22Rv1 (cell line): ENCODE data around the gene PIKFYVE.

Experiments used
- H3K27ac ChIP-seq: fragments of 450-650 bp; 2 replicates; pipeline ENCODE4 v1.5.1; 2017
- ZFX ChIP-seq: fragments of 450-650 bp; IDR thresholded peaks from 2 replicates; pipeline ENCODE4 v1.6.1; 2017; ENCODE audit warnings: antibody characterized with exemption, borderline replicate concordance
- TF ChIP-seq, protein P1 (sequence below): fragments of 450-650 bp; IDR thresholded peaks from 2 replicates; pipeline ENCODE4 v1.5.1; 2017; ENCODE audit warnings: mild to moderate bottlenecking

Gene PIKFYVE

GRCh38 chr2:208235860-208236259, 30.2 kb upstream of the PIKFYVE start:
- H3K27ac ChIP-seq, result no peak overlapping the region
- no peak for TF ChIP-seq ZFX
- TF ChIP-seq, protein P1, sequence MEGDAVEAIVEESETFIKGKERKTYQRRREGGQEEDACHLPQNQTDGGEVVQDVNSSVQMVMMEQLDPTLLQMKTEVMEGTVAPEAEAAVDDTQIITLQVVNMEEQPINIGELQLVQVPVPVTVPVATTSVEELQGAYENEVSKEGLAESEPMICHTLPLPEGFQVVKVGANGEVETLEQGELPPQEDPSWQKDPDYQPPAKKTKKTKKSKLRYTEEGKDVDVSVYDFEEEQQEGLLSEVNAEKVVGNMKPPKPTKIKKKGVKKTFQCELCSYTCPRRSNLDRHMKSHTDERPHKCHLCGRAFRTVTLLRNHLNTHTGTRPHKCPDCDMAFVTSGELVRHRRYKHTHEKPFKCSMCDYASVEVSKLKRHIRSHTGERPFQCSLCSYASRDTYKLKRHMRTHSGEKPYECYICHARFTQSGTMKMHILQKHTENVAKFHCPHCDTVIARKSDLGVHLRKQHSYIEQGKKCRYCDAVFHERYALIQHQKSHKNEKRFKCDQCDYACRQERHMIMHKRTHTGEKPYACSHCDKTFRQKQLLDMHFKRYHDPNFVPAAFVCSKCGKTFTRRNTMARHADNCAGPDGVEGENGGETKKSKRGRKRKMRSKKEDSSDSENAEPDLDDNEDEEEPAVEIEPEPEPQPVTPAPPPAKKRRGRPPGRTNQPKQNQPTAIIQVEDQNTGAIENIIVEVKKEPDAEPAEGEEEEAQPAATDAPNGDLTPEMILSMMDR, result no peak

GRCh38 chr2:208239770-208240493, 26.1 kb upstream of the PIKFYVE start:
- peak overlapping the region; percentile 34; the same call in 1 of the 2 replicates for H3K27ac ChIP-seq

DNA sequence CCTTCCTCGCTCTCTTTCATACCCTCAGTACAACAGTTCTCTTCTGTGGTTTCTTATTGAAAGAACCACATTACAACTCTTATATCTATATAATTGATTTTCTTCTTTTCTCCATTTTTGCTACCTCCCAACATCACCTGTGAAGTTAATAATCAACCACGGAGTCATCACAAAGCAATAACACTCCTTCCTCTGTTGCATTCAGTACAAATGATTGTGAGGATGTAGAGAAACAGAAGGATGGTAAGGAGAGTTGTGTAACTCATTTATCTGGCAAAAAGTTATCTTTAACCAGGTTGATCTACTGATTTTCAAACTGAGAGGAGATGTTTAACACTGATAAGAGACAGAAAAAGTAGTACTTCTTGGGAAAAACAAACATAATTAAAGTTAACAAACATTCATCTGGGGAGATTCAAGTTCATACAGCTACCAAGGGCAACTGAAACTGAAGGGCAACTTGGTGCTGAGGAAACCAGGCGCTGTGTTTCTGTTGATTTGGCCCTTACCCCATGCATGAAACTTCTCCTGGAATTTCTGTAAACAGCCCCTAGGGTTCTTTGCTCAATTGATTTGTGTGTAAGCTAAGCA, 25.3 kb upstream of the PIKFYVE start:
- TF ChIP-seq, protein P1, result no peak
- no peak for TF ChIP-seq ZFX
- peak overlapping the region; percentile 34; the same call in 1 of the 2 replicates for H3K27ac ChIP-seq

More at GRCh38 chr2:208239770-208240493, 26.1 kb upstream of the PIKFYVE start:
- TF ChIP-seq ZFX, result no peak
- TF ChIP-seq, protein P1, result no peak

DNA sequence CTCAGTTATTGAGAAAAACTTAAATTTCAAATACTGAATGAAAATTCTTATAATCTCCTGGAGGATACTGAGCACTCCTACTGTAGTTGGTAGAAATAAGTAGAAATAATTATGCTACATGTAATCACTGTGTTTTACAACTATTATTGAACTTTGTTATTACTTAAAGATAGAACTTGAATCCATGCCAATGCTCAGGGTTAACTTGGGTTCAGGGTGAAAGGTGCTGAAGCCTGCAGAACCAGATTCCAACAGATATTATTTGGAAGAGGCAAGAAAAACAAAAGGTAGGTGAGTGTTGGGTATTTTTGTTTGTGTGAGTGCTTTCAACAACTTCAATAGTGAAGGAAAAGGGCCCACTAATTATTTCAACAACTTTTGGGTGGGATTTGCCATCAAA, 21.6 kb upstream of the PIKFYVE start:
- no peak overlapping the region for H3K27ac ChIP-seq
- TF ChIP-seq, protein P1, result no peak
- no peak for TF ChIP-seq ZFX

DNA sequence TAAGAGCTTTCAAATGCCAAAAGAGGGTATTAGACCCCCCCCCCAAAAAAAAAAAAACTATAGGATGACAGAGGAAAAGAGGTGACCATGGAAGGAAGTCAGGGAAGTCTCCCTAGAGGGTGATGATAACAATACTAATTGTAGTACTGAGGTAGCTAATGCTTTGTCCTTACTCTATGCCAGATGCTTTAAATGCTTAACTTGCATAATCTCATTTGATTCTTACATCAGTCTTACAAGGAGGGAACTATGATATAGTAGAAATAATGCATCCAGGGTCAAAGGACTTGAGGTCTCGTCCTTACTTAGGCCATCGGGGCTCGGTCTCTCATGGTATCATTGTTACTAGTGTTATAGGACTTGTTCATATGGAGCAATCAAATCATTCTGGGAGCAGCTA, 20.3 kb upstream of the PIKFYVE start:
- no peak for TF ChIP-seq ZFX
- TF ChIP-seq, protein P1, result no peak
- no peak overlapping the region for H3K27ac ChIP-seq

DNA sequence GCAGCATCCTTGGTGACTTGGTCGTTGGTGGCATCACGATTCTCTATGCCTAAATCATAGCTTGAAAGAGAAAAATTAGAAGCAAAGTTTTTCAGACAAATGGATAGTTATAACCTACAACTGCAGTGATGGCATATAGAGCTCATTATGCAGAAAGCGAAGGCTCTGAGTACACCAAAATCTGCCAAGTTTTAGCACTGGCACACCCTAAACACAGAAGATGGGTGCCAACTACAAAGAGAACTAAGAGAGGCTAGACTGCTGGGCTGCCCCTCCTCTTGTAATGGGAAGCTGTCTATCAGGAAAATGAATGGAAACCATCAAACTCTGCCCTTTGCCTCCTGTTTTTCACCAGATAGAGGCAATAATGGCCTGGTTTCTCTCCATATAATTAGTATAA, 17.5 kb upstream of the PIKFYVE start:
- no peak overlapping the region for H3K27ac ChIP-seq
- TF ChIP-seq ZFX, result no peak
- TF ChIP-seq, protein P1, result no peak

- no peak for TF ChIP-seq ZFX
- TF ChIP-seq, protein P1, result no peak
- no peak overlapping the region for H3K27ac ChIP-seq
Observed at GRCh38 chr2:208249296-208249695, 16.8 kb upstream of the PIKFYVE start.
